Inflammatory macrophage (primary cell): ENCODE data around the gene MED13.
"Not testable (repeated sequence)": the region's sequence is repeated elsewhere in the genome, so short reads cannot be mapped to it uniquely, and the experiment has no call there.

Experiments
- DNase-seq, 2 donors: peaks; one replicate each; pipeline ENCODE4 v3.0.0-alpha.2; 2020 to 2022

MED13 gene

GRCh38 chr17:61904094-61904710, 160.9 kb downstream of the MED13 start:
- no peak for DNase-seq

GRCh38 chr17:61903251-61903650, 161.8 kb downstream of the MED13 start:
- DNase-seq: no peak

- no peak for DNase-seq
Observed at GRCh38 chr17:61897548-61898180, 167.4 kb downstream of the MED13 start.

GRCh38 chr17:61895391-61895790, 169.7 kb downstream of the MED13 start:
- DNase-seq: no peak

GRCh38 chr17:61894310-61894709, 170.8 kb downstream of the MED13 start:
- DNase-seq: not testable (repeated sequence)
